Suprapubic skin (tissue), 4 donors: ENCODE data around the gene TET1. TPM values are rescaled to one million over a fixed set of nuclear protein-coding genes. Genes with fewer than 3 reads are reported as not detected.
"Not testable (repeated sequence)": the region's sequence is repeated elsewhere in the genome, so short reads cannot be mapped to it uniquely, and the experiment has no call there.

Experiments
- DNase-seq, 2 donors: peaks; one replicate each; pipeline ENCODE4 v3.0.0-alpha.2; 2019; ENCODE audit warnings: low spot score in 2 of 2
- H3K27ac ChIP-seq: fragments of 200-600 bp; sonication (generic); one replicate; pipeline ENCODE4 v1.5.1; 2019
- H3K27me3 ChIP-seq: fragments of 200-600 bp; sonication (generic); one replicate; pipeline ENCODE4 v1.5.1; 2019
- H3K36me3 ChIP-seq: fragments of 200-600 bp; sonication (generic); one replicate; pipeline ENCODE4 v1.5.1; 2019
- H3K4me1 ChIP-seq: fragments of 200-600 bp; sonication (generic); one replicate; pipeline ENCODE4 v1.5.1; 2019
- H3K4me3 ChIP-seq: fragments of 200-600 bp; sonication (generic); one replicate; pipeline ENCODE4 v1.5.1; 2019; ENCODE audit warnings: mild to moderate bottlenecking
- H3K9me3 ChIP-seq: fragments of 200-600 bp; sonication (generic); one replicate; pipeline ENCODE4 v1.5.1; 2019
- EP300 ChIP-seq: sonication (generic); formaldehyde crosslinking; IDR thresholded peaks from one replicate; pipeline ENCODE4 v1.6.1; 2017; ENCODE audit warnings: antibody characterized with exemption
- POLR2A ChIP-seq, 2 donors: fragments of 450-650 bp; IDR thresholded peaks; one replicate each; pipeline ENCODE4 v1.6.1; 2017; ENCODE audit warnings: antibody characterized with exemption in 2 of 2, mild to moderate bottlenecking in 2 of 2, moderate library complexity in 2 of 2
- POLR2AphosphoS5 ChIP-seq, 3 donors: sonication (generic); formaldehyde crosslinking; IDR thresholded peaks; one replicate each; pipeline ENCODE4 v1.6.1; 2017; ENCODE audit warnings: antibody characterized with exemption in 3 of 3
- WGBS: methylation state at CpG from one replicate; pipeline ENCODE4 v1.1.5; 2018; 5-methylcytosine and 5-hydroxymethylcytosine counted together
- total RNA-seq, 4 donors: library from RNA; depleted of rRNA; stranded (reverse); fragments of >200 nt; gene quantifications; one replicate each; pipeline ENCODE4 v1.1.0, GENCODE V29; 2016
- TF ChIP-seq, protein P1 (sequence below), 2 donors: fragments of 200-600 bp in 1 of 2; fragments of 450-650 bp in 1 of 2; sonication (generic) in 1 of 2; IDR thresholded peaks; one replicate each; pipeline ENCODE4 v1.5.1; 2016 to 2019; ENCODE audit warnings: antibody characterized with exemption in 2 of 2, mild to moderate bottlenecking in 1 of 2, moderate library complexity in 1 of 2

TET1 gene
- total RNA-seq, 4 donors from 2014 or later: 0.98 to 3.2 (median 2.6) TPM

DNA sequence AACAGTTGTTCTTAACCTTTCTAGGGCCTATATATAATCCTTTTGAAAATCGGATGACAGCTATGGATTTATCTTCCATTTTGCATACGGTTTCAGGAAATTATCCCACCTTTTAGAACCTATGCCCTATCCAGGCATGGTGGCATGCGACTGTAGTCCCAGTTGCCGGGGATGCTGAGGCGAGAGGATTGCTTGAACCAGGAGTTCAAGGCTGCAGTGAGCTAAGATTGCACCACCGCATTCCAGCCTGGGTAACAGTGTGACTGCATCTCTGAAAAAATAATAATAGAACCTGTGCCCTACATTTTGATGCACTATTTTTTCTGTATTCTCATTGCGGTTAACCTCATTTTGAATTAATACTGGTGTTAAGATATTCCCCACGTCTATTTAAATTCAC, 172.5 kb downstream of the TET1 start:
- 95% methylated on average over 8 of the region's 8 CpGs for WGBS
- TF ChIP-seq POLR2A (IDR thresholded peaks at IDR 0.05) (no peak), POLR2AphosphoS5 (IDR thresholded peaks at IDR 0.05) (no peak), EP300 (no peak)
- TF ChIP-seq, protein P1, sequence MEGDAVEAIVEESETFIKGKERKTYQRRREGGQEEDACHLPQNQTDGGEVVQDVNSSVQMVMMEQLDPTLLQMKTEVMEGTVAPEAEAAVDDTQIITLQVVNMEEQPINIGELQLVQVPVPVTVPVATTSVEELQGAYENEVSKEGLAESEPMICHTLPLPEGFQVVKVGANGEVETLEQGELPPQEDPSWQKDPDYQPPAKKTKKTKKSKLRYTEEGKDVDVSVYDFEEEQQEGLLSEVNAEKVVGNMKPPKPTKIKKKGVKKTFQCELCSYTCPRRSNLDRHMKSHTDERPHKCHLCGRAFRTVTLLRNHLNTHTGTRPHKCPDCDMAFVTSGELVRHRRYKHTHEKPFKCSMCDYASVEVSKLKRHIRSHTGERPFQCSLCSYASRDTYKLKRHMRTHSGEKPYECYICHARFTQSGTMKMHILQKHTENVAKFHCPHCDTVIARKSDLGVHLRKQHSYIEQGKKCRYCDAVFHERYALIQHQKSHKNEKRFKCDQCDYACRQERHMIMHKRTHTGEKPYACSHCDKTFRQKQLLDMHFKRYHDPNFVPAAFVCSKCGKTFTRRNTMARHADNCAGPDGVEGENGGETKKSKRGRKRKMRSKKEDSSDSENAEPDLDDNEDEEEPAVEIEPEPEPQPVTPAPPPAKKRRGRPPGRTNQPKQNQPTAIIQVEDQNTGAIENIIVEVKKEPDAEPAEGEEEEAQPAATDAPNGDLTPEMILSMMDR (IDR thresholded peaks at IDR 0.05): no peak
- Histone ChIP-seq H3K4me1 (no peaks in the 10 kb centered on the region), H3K4me3 (no peak overlapping the region), H3K27me3 (no peaks in the 10 kb centered on the region), H3K9me3 (no peaks in the 10 kb centered on the region), H3K27ac (no peak overlapping the region), H3K36me3 (peaks cover 82% of the 10 kb centered on the region)
- DNase-seq: no peak

DNA sequence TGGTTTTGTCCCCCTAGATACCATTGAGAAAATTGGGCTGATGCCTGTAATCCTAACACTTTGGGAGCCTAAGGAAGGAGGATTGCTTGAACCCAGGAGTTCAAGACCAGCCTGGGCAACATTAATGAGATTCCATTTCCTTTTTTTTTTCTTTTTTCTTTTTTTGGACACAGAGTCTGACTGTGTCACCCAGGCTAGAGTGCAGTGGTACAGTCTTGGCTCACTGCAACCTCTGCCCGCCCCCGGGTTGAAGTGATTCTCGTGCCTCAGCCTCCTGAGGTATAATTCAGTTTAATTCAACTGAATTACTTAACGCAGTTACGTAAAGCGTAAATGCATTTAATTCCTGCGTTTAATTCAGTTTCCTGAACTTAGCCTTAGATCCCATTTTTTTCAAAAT, 174.2 kb downstream of the TET1 start:
- no peak for DNase-seq
- peaks cover 82% of the 10 kb centered on the region for H3K36me3 ChIP-seq
- WGBS: 91% methylated on average over 7 of the region's 7 CpGs

DNA sequence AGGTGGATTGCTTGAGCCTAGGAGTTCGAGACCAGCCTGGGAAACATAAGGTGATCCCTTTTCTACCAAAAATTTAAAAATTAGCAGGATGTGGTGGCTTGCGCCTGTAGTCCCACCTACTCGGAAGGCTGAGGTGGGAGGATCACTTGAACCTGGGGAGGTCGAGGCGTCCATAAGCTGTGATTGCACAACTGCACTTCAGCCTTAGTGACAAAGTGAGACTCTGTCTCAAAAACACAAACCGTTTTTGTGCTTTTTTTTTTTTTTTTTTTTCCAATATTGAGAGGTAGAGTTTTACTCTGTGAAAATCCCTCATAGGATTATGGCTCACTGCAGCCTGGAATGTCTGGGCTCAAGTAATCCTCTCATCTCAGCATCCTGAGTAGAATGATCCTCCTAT, 175.0 kb downstream of the TET1 start:
- DNase-seq: no peak
- no peaks in the 10 kb centered on the region for H3K9me3 ChIP-seq
- no peak overlapping the region for H3K4me3 ChIP-seq
- 76% methylated on average over 6 of the region's 6 CpGs for WGBS
- no peak overlapping the region for H3K27ac ChIP-seq
- TF ChIP-seq, protein P1 (IDR thresholded peaks at IDR 0.05): no peak
- TF ChIP-seq POLR2A (IDR thresholded peaks at IDR 0.05): no peak
- no peak for TF ChIP-seq POLR2AphosphoS5 (IDR thresholded peaks at IDR 0.05)
- TF ChIP-seq EP300: no peak
- peaks cover 85% of the 10 kb centered on the region for H3K36me3 ChIP-seq
- no peaks in the 10 kb centered on the region for H3K27me3 ChIP-seq
- no peaks in the 10 kb centered on the region for H3K4me1 ChIP-seq

More for the DNA sequence above, 174.2 kb downstream of the TET1 start:
- TF ChIP-seq POLR2A (IDR thresholded peaks at IDR 0.05) (no peak), POLR2AphosphoS5 (IDR thresholded peaks at IDR 0.05) (no peak), EP300 (no peak)
- TF ChIP-seq, protein P1 (IDR thresholded peaks at IDR 0.05): no peak
- Histone ChIP-seq H3K4me1 (no peaks in the 10 kb centered on the region), H3K27ac (no peak overlapping the region), H3K4me3 (no peak overlapping the region), H3K27me3 (no peaks in the 10 kb centered on the region), H3K9me3 (no peaks in the 10 kb centered on the region)

DNA sequence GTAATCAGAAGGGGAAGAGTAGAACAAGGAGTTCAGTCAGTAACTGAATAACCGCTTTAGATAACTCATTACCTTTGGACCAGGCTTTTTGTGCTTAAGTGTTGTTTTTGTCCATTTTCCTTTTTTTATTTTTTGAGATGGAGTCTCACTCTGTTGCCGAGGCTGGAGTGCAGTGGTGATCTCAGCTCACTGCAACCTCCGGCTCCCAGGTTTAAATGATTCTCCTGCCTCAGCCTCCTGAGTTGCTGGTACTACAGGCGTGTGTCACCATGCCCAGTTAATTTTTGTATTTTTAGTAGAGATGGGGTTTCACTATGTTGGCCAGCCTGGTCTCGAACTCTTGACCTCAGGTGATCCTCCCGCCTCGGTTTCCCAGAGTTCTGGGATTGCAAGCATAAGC, 175.6 kb downstream of the TET1 start:
- not testable (repeated sequence) for H3K4me1 ChIP-seq, H3K27me3 ChIP-seq, H3K27ac ChIP-seq, H3K9me3 ChIP-seq, H3K4me3 ChIP-seq, DNase-seq
- 84% methylated on average over 7 of the region's 7 CpGs for WGBS
- H3K36me3 ChIP-seq: peaks cover 82% of the 10 kb centered on the region

DNA sequence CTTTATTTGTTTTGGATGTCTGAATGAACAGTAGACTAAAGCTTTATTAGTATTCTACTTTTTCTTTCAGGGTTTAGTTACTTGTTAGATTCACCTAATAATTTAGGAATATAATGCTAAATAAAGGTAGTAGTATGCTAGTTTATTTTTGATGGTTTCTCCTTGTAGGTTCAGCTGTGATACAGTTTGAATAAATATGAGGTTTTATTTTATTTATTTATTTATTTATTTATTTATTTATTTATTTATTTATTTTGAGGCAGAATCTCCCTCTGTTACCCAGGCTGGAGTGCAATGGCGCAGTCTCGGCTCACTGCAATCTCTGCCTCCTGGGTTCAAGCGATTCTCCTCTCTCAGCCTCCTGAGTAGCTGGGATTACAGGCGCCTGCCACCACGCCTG, 180.5 kb downstream of the TET1 start:
- H3K4me3 ChIP-seq, H3K9me3 ChIP-seq, H3K27me3 ChIP-seq, DNase-seq, H3K4me1 ChIP-seq, H3K27ac ChIP-seq: not testable (repeated sequence)
- 98% methylated on average over 5 of the region's 5 CpGs for WGBS
- H3K36me3 ChIP-seq: peaks cover 86% of the 10 kb centered on the region

DNA sequence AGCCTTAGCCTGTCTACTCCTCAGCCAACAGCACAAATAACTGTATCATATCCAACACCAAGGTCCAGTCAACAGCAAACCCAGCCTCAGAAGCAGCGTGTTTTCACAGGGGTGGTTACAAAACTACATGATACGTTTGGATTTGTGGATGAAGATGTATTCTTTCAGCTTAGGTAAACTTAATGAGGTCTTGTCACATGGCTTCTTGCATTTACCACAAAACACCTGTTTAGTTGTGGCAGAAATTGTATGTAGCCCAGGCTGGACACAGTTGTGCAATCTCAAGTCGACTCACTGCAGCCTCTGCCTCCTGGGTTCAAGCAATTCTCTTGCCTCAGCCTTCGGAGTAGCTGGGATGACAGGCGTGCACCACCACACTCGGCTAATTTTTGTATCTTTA, 182.3 kb downstream of the TET1 start:
- Histone ChIP-seq H3K36me3 (peaks cover 92% of the 10 kb centered on the region), H3K9me3 (no peaks in the 10 kb centered on the region), H3K27ac (no peak overlapping the region), H3K27me3 (no peaks in the 10 kb centered on the region), H3K4me1 (no peaks in the 10 kb centered on the region), H3K4me3 (no peak overlapping the region)
- TF ChIP-seq EP300: no peak
- no peak for DNase-seq
- WGBS: 78% methylated on average over 6 of the region's 6 CpGs

Other genes with a start within 250 kb of the TET1 start
- 10 to 100 TPM; 29.0 to 58.5 (median 43.9) TPM for gene HNRNPH3, start 228.3 kb upstream of the TET1 start, total RNA-seq
- 1 to 10 TPM; 1.4 to 4.0 (median 2.8) TPM for gene PBLD, start 227.4 kb upstream of the TET1 start, total RNA-seq
- 10 to 100 TPM; 12.4 to 43.3 (median 21.6) TPM for gene RUFY2, start 153.1 kb upstream of the TET1 start, total RNA-seq
- 1 to 10 TPM; 2.4 to 7.2 (median 3.5) TPM for gene DNA2, start 88.4 kb upstream of the TET1 start, total RNA-seq
- gene SLC25A16, start 32.8 kb upstream of the TET1 start, total RNA-seq: 10 to 100 TPM in 3 of 4 donors, 1 to 10 TPM in 1; 6.8 to 35.7 (median 12.9) TPM
- 100 to 1,000 TPM in 1 of 4 donors, 10 to 100 TPM in 3; 34.8 to 103 (median 43.8) TPM for gene CCAR1, start 160.9 kb downstream of the TET1 start, total RNA-seq